GM11168 (cell line): ENCODE measurements around the gene TRAF2.

ENCODE experiments used
- in situ Hi-C: fragments of 300-500 bp; cut with MboI; formaldehyde crosslinking; loops from one replicate; pipeline ENCODE4 v1.12.0; 2022; ENCODE audit warnings: low sequenced_read_pairs; ENCODE audit not compliant: unreplicated experiment

The TRAF2 gene

GRCh38 chr9:136857166-136857565, 29.1 kb upstream of the TRAF2 start:
- in situ Hi-C loops, result no loop called here

GRCh38 chr9:136857581-136858412, 28.5 kb upstream of the TRAF2 start:
- in situ Hi-C loops, result no loop called here

DNA sequence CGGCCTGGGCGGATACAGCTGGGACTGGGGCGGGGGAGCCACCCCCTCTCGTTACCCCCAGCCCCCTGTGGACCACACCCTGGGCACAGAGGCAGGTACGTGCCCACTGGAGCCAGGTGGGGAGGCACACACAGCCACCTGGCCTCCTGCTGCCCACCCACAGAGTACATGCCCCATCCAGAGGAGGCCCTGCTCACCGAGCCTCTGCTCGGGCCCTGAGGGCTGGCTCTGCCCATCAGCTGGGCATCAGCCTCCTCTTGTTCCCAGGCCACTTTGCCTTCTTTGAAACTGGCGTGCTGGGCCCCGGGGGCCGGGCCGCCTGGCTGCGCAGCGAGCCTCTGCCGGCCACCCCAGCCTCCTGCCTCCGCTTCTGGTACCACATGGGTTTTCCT, 27.9 kb upstream of the TRAF2 start:
- in situ Hi-C loops, result no loop called here

DNA sequence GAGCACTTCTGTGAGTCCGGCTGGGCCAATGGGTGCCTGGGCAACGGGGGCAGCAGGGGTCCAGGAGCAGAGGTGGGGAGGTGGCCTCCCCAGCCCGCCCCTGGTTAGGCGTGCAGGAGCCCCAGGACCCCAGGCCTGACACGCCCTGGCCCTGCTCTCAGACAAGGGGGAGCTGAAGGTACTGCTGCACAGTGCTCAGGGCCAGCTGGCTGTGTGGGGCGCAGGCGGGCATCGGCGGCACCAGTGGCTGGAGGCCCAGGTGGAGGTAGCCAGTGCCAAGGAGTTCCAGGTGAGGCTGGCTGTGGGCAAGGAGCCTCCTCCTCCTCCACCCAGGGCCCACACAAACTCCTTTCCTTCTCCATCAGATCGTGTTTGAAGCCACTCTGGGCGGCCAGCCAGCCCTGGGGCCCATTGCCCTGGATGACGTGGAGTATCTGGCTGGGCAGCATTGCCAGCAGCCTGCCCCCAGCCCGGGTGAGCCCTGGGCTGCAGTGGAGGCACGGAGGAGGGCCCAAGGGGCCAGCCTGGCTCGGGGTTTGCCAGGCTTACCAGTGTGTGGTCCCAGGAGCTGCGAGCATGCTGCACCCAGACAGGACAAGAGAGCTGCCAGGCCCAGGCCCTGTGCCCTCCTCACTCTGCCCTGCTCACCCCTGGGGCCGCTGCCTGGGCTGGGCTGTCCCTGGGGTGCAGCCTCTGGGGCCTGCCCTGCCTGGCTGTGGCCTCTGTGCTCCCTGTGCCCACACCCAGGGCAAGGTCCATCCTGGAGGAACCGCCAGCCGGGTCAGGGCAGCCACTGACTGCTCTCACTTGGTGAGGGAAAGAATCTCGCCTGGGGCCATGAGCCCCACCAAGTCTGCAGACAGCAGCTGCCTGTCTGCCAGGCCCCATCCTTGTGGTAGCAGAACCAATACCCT, 27.2 kb upstream of the TRAF2 start:
- in situ Hi-C loops, result no loop called here

GRCh38 chr9:136860529-136860928, 25.8 kb upstream of the TRAF2 start:
- in situ Hi-C loops, result loop anchor here (10.0 kb wide), 1 partner anchor 74 kb away; no protein-coding TSS in a partner anchor

DNA sequence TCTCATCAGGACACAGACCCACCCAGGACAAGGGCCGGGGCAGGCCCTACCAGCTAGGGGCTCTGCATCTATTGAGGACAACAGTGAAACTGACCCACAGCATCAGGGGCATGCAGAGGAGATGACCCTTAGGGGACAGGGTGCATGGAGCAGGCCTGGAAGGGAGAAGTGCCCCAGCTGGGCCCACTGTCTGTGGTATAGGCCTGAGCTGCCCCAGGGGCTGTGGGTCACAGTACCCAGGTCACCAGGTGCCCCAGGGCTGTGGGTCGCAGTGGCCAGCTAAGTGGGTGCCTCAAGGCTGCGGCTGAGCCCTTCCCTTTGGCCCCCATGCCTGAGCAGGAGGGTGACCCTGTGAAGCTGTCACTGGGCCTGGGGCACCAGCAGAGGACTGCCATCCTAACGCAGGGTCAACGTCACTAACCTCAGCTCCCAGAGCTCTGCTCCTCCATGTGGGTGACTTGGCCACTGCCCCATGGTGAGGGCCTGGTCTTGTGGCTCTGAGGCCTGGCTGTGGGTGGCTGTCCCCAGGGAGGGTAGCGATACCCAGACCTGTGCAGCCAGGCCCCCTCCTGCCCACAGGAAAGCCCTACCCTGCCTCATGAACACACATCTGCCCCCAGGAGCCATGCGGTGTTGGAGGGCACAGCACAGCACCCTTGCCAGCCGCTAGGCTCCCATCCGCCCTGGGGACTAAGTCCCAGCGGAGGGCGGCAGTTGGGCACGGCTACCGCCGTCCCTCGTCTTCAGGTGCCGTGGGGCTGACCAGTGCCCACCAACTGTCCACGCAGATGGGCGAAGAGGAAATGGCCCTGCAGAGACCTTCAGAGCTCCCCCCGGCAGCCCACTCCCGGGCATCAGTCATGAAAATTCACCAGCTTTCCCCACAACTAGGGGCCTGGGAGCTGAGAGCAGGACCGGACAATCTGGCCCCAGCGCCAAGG, 25.1 kb upstream of the TRAF2 start:
- in situ Hi-C loops, result loop anchor here (10.0 kb wide), 1 partner anchor 74 kb away; no protein-coding TSS in a partner anchor

GRCh38 chr9:136861874-136862457, 24.4 kb upstream of the TRAF2 start:
- in situ Hi-C loops, result loop anchor here (10.0 kb wide), 1 partner anchor 73 kb away; no protein-coding TSS in a partner anchor

GRCh38 chr9:136862849-136863622, 23.3 kb upstream of the TRAF2 start:
- in situ Hi-C loops, result loop anchor here (10.0 kb wide), 1 partner anchor 72 kb away; no protein-coding TSS in a partner anchor

DNA sequence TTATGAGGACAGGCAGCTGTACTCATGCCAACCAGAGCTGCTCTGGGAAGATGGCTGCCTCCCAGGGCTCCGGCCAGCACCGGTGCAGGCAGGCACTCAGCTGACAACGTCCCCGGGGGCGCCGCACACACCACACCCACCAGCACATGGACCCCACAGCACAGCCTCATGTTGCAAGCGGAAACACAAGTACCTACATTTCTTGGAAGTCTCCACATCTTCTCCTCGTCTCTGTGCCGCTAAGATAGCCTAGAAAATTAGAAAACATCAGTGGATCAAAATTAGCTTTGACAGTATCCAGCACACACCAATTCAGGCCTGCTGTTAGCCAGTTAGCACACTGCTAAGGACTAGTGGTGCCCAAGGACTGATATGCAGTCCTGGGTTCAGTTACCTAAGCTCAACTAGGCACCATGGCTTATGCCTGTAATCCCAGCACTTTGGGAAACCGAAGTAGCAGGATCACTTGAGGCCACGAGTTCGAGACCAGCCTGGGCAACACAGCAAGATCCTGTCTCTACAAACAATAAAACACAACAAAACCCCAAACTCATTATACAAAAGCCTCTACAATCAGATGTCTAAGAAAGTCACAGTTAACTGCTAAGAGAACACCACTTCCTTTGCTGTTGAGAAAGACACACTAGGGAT, 22.6 kb upstream of the TRAF2 start:
- in situ Hi-C loops, result loop anchor here (10.0 kb wide), 1 partner anchor 71 kb away; no protein-coding TSS in a partner anchor

- in situ Hi-C loops, result loop anchor here (10.0 kb wide), 1 partner anchor 70 kb away; no protein-coding TSS in a partner anchor
These were observed 21.1 kb upstream of the TRAF2 start for GRCh38 chr9:136865041-136865767.

DNA sequence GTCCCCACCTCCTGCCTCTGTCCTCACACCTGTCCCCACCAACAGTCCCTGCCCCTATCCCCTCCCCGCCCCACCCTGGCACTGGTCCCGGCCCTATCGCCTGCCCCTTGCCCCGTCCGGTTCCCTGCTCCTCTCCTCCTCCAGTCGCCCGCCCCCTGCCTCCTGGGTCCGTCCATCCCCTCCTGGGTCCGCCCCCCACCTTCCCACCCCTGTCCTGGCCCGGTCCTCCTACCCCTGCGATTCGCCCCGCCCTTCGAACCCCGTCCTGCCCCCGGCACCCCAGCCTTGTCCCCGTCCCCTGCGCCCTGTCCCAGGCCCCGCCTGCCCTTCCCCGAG, 20.6 kb upstream of the TRAF2 start:
- in situ Hi-C loops, result loop anchor here (10.0 kb wide), 1 partner anchor 69 kb away; no protein-coding TSS in a partner anchor

DNA sequence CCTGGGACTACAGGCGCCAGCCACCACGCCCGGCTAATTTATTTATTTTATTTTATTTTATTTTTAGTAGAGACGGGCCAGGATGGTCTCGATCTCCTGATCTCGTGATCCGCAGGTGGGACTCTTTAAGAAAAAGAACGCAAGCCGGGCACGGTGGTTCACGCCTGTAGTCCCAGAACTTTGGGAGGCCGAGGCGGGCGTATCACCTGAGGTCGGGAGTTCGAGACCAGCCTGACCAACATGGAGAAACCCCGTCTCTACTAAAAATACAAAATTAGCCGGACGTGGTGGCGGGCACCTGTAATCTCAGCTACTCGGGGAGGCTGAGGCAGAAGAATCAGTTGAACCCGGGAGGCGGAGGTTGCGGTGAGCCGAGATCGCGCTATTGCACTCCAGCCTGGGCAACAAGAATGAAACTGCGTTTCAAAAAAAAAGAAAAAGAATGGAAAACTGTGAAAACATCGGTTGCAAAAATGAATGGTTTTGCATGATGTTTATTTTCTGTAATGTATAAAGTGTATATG, 19.4 kb upstream of the TRAF2 start:
- in situ Hi-C loops, result loop anchor here (10.0 kb wide), 1 partner anchor 68 kb away; no protein-coding TSS in a partner anchor

- in situ Hi-C loops, result loop anchor here (10.0 kb wide), 1 partner anchor 67 kb away; no protein-coding TSS in a partner anchor
These were observed 18.8 kb upstream of the TRAF2 start for GRCh38 chr9:136867480-136867879.

DNA sequence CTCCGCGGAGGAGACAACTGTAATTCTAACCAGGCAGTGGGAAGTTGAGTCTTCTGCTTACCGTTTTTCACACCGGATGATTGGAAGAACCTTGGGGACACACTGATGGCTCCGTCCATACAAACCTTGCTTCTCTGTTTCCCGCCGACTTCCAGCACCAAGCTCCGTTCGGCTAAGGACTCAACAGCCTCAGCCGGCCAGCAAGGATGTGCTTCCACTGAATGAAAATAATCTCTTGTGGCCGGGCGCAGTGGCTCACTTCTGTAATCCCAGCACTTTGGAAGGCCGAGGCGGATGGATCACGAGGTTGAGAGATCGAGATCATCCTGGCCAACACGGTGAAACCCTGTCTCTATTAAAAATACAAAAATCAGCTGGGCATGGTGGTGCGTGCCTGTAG, 18.4 kb upstream of the TRAF2 start:
- in situ Hi-C loops, result loop anchor here (10.0 kb wide), 1 partner anchor 67 kb away; no protein-coding TSS in a partner anchor

DNA sequence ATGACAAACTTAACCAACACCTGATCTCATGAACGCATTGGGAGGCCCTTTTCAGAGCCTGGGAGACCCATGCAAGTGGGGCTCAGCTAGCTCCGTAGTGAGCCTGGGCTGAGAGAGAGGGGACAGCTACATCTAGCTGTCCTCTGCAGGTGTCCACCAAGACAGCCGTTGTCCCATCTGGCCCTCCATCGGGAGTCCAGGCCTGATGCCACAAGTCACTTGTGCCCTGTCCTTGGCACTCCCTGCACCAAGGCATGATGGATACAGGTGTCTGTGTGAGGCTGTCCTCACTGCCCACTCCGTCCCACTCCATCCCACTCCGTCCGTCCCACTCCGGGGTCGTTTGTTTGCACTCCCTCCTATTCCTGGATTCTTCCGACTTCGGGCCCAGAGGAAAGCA, 17.7 kb upstream of the TRAF2 start:
- in situ Hi-C loops, result loop anchor here (10.0 kb wide), 1 partner anchor 66 kb away; no protein-coding TSS in a partner anchor

- in situ Hi-C loops, result loop anchor here (10.0 kb wide), 1 partner anchor 65 kb away; no protein-coding TSS in a partner anchor
These were observed 16.7 kb upstream of the TRAF2 start for GRCh38 chr9:136869611-136870010.

- in situ Hi-C loops, result no loop called here
These were observed 11.2 kb upstream of the TRAF2 start for GRCh38 chr9:136875155-136875554.
